Testis (tissue), 3 donors: ENCODE data around the gene LRP1B. TPM values are rescaled to one million over a fixed set of nuclear protein-coding genes. Genes with fewer than 3 reads are reported as not detected.

Experiments
- DNase-seq: peaks from one replicate; pipeline ENCODE4 v3.0.0-alpha.2; 2019
- H3K27ac ChIP-seq, 2 donors: fragments of 200-600 bp; sonication (generic); one replicate each; pipeline ENCODE4 v1.5.1; 2019
- H3K27me3 ChIP-seq: fragments of 200-600 bp; sonication (generic); one replicate; pipeline ENCODE4 v1.5.1; 2019
- H3K36me3 ChIP-seq: fragments of 200-600 bp; sonication (generic); one replicate; pipeline ENCODE4 v1.5.1; 2017; ENCODE audit warnings: low read depth; ENCODE audit errors: missing control alignments
- H3K4me1 ChIP-seq: fragments of 200-600 bp; sonication (generic); one replicate; pipeline ENCODE4 v1.5.1; 2019
- H3K4me3 ChIP-seq, 2 donors: fragments of 200-600 bp; sonication (generic); one replicate each; pipeline ENCODE4 v1.5.1; 2017 to 2019
- H3K9me3 ChIP-seq: fragments of 200-600 bp; sonication (generic); one replicate; pipeline ENCODE4 v1.5.1; 2017
- POLR2A ChIP-seq: fragments of 450-650 bp; IDR thresholded peaks from one replicate; pipeline ENCODE4 v1.6.1; 2017; ENCODE audit warnings: antibody characterized with exemption, mild to moderate bottlenecking, moderate library complexity
- WGBS, 2 donors: methylation state at CpG; one replicate each; pipeline ENCODE4 v1.1.5; 2018; 5-methylcytosine and 5-hydroxymethylcytosine counted together
- intact Hi-C: fragments of 100-400 bp; cut with DNase I; formaldehyde crosslinking; loops from one replicate; pipeline ENCODE4 v1.15.1; 2023; ENCODE audit warnings: low total_unique reads
- polyA plus RNA-seq: library from polyadenylated mRNA; stranded (reverse); fragments of 350-450 nt; fragmentation: Illumina TruSeq; extraction: RNeasy Lipid Tissue Mini Kit (QIAGEN cat#74804); gene quantifications from one replicate; pipeline ENCODE4 v1.2.3, GENCODE V29; 2014; ENCODE audit warnings: low read depth, low replicate concordance; ENCODE audit not compliant: insufficient read depth
- total RNA-seq, 2 donors: library from RNA; depleted of rRNA; stranded (reverse); fragments of >200 nt; gene quantifications; one replicate each; pipeline ENCODE4 v1.2.3, GENCODE V29; 2016
- TF ChIP-seq, protein P1 (sequence below), 3 experiments: fragments of 450-650 bp in 2 of 3; fragments of 200-600 bp in 1 of 3; sonication (generic) in 1 of 3; IDR thresholded peaks; one replicate each; pipeline ENCODE4 v1.5.1; 2016 to 2019; ENCODE audit warnings: antibody characterized with exemption in 3 of 3, mild to moderate bottlenecking in 2 of 3, moderate library complexity in 1 of 3

The LRP1B gene
- total and polyA plus RNA-seq, 3 donors from 2014 or later: 0.79 to 1.9 (median 0.84) TPM

DNA sequence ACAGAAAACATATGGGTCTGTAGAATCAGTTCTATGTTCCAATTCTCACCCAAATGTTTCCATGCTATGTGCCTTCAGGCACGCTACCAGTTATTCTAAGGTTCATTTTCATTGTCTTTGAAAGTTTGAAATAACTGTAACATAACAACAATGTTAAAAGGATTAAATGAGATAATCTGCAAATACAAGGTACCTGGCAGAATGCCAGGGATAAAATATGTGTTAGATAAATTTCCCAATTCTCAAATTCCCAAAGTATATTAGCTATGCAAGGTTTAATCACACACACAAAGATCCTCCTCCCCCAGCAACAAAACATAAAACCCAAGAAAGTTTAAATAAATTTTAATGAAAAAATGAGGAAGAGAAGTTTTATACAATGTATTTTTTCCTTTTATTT, 261.2 kb downstream of the LRP1B start:
- DNase-seq: no peak
- intact Hi-C loops: no loop called here
- Histone ChIP-seq H3K36me3 (no peaks in the 10 kb centered on the region), H3K9me3 (no peaks in the 10 kb centered on the region), H3K27ac (no peak overlapping the region), H3K4me1 (no peaks in the 10 kb centered on the region), H3K27me3 (no peaks in the 10 kb centered on the region), H3K4me3 (no peak overlapping the region)
- WGBS, 2 donors: 94 to 98% methylated on average over 1 of the region's 1 CpG
- TF ChIP-seq, protein P1, sequence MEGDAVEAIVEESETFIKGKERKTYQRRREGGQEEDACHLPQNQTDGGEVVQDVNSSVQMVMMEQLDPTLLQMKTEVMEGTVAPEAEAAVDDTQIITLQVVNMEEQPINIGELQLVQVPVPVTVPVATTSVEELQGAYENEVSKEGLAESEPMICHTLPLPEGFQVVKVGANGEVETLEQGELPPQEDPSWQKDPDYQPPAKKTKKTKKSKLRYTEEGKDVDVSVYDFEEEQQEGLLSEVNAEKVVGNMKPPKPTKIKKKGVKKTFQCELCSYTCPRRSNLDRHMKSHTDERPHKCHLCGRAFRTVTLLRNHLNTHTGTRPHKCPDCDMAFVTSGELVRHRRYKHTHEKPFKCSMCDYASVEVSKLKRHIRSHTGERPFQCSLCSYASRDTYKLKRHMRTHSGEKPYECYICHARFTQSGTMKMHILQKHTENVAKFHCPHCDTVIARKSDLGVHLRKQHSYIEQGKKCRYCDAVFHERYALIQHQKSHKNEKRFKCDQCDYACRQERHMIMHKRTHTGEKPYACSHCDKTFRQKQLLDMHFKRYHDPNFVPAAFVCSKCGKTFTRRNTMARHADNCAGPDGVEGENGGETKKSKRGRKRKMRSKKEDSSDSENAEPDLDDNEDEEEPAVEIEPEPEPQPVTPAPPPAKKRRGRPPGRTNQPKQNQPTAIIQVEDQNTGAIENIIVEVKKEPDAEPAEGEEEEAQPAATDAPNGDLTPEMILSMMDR (IDR thresholded peaks at IDR 0.05): no peak
- no peak for TF ChIP-seq POLR2A

DNA sequence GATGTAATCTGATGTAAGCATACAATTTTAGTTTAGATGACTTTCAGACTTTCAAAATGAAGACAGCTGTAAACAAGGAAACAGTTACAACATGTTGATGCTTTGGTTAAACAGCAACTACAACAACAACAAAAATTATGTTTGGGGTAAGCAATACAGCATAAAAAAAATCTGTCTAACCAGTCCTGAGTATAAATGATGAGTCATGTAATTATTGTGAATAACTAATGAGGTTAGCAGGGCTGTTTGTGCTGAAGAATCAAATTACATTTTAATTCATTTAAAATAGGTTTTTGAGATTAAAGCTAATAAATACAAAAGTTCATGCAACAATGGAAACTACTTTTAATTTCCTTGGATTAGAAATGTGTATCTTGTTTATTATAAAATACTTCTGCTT, 266.9 kb downstream of the LRP1B start:
- no peak for DNase-seq
- no peaks in the 10 kb centered on the region for H3K36me3 ChIP-seq
- TF ChIP-seq POLR2A: no peak
- TF ChIP-seq, protein P1 (IDR thresholded peaks at IDR 0.05): no peak
- H3K27ac ChIP-seq: no peak overlapping the region
- intact Hi-C loops: no loop called here
- H3K4me1 ChIP-seq: no peaks in the 10 kb centered on the region
- no peaks in the 10 kb centered on the region for H3K27me3 ChIP-seq
- H3K9me3 ChIP-seq: no peaks in the 10 kb centered on the region
- H3K4me3 ChIP-seq: no peak overlapping the region

DNA sequence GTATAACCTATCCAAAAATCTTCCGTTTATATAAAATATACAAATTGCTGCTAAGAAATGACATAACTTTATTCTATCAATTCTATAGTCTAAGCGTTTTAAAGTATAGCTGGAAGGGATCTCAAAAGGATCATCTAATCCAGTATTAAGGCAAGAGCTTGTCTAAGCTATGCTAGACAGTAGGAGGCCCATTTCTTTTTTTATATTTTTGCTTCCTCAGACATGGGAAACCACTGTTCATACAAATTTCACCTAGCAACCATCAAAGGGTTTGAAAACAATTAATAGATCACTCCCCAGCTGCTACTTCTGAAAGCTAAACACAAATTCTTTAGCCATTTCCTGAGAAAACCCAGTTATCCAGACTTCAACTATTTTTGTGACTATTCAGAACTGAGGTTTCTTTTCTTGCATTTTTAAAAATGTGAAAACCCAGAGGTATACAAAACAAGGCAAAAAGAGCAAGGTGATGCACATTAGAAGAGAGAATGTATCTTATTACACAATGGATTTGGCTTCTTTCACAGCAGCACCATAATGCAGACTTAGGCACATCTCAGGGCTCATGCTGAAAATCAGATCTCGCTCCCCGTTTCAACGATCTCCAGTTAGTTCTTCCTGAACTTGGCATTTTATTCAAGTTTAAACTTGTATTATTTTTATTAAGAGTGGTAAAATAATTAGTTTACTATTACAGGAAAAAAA, 274.4 kb downstream of the LRP1B start:
- intact Hi-C loops: no loop called here
- no peaks in the 10 kb centered on the region for H3K4me1 ChIP-seq
- H3K27ac ChIP-seq: no peak overlapping the region
- DNase-seq: no peak
- no peaks in the 10 kb centered on the region for H3K27me3 ChIP-seq
- 77 to 84% methylated on average over 5 of the region's 5 CpGs for WGBS, 2 donors
- H3K9me3 ChIP-seq: no peaks in the 10 kb centered on the region
- no peaks in the 10 kb centered on the region for H3K36me3 ChIP-seq
- no peak for TF ChIP-seq POLR2A
- TF ChIP-seq, protein P1 (IDR thresholded peaks at IDR 0.05): no peak
- no peak overlapping the region for H3K4me3 ChIP-seq

DNA sequence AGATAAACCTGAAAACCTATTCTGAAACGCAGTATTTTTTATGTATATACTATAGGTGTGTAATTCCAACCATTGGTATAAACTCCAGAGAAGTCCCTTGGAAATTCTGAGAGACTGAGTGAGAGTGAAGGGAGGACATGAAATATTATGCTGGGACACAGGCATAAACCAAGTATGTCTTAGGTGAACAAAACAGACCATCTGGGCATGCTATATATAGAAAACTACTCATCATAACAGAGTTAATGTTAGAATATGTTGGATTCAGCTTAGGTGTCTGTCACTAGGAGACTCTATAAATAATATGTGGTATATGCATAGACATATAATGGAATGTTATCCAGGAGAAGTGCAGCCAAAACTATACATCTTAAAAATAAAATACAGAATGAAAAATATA, 282.6 kb downstream of the LRP1B start:
- no peaks in the 10 kb centered on the region for H3K27me3 ChIP-seq
- TF ChIP-seq, protein P1 (IDR thresholded peaks at IDR 0.05): no peak
- no peak for TF ChIP-seq POLR2A
- no peak for DNase-seq
- H3K9me3 ChIP-seq: no peaks in the 10 kb centered on the region
- 88 to 95% methylated on average over 1 of the region's 1 CpG for WGBS, 2 donors
- no peak overlapping the region for H3K4me3 ChIP-seq
- H3K4me1 ChIP-seq: no peaks in the 10 kb centered on the region
- H3K36me3 ChIP-seq: no peaks in the 10 kb centered on the region
- no peak overlapping the region for H3K27ac ChIP-seq
- intact Hi-C loops: no loop called here

DNA sequence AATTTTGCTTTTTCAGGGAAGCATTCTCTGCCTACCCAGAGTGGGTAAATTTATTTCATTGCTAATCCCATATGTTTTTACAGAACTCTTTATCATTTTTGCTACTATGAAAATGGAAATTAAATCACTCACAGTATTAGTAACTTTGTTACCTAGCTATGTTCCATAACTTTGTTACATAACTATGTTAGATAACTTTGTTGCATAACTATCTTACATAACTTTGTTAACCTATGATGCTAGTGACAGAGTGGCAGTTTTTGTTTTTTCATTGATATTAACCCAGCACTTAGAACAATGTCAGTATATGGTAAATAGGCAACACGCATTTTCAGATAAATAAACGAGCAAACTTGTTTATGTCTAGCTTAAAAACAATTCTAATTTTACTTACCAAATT, 286.6 kb downstream of the LRP1B start:
- DNase-seq: no peak
- Histone ChIP-seq H3K4me3 (no peak overlapping the region), H3K36me3 (no peaks in the 10 kb centered on the region), H3K4me1 (no peaks in the 10 kb centered on the region), H3K9me3 (no peaks in the 10 kb centered on the region), H3K27ac (no peak overlapping the region), H3K27me3 (no peaks in the 10 kb centered on the region)
- TF ChIP-seq, protein P1 (IDR thresholded peaks at IDR 0.05): no peak
- no peak for TF ChIP-seq POLR2A
- intact Hi-C loops: no loop called here
- 69 to 75% methylated on average over 2 of the region's 2 CpGs for WGBS, 2 donors
